ENCODE data around the gene FTCD. TPM values are rescaled to one million over a fixed set of nuclear protein-coding genes. Genes with fewer than 3 reads are reported as not detected.

FTCD gene
- total and polyA plus RNA-seq, 2 donors (not counting 3 experiments of a cell fraction or from before 2014, with no cell fraction given): 0.06 to 1.2 TPM

DNA sequence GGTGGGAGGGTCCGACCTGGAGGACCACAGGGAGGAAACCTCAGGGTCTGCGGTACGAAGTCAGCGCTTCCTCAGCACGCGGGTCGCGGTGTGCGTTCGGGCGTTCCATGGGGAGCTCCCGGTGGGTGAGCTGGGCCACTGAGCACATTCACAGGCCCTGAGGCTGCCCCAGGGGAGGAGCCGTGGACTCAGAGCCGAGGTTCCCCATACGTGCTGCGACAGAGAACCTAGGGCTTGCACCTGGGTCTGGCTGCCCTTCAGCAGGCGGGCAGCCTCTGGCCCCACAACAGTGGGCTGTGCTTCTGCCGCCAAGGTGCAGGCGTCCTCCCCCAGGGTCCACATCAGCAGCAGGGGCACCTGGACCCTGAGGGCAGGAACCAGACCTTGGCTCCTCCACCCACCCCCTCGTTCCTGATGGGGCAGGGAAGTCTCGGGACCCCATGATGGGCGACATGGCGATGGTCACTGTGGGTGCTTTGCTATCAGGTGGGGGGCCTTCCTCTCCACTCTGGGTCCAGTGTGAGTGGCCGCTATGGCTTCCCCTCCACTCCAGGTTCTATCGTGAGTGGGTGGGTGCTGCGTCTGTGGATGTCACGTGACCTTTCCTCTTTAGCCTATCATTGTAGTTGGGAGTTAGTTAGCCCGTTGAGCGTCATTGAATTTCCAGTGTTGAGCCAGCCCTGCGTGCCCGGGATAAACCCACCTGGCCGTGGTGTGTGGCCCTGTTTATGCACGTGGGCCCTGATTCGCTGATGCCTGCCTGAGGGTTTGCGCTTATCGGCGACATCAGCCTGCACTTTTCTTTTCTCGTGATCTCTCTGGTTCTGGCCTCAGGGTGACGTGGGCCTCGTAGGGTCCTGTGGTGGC lies 27.9 kb downstream of the FTCD start:
- DNase-seq (ENCODE audit: low read depth, low spot score) (no peak), FAIRE-seq (no peak)
- dilution Hi-C loops (cut with MboI; ENCODE audit: extremely low pct_ligation_motif_present, low sequenced_read_pairs): no loop called here
- no peaks in the 10 kb centered on the region for H3K79me2 ChIP-seq (ENCODE audit: control insufficient read depth, insufficient read depth, low read length)
- H4K20me1 ChIP-seq (replicated peaks; ENCODE audit: control insufficient read depth, extremely low read depth, insufficient read depth, low read length): no peaks in the 10 kb centered on the region
- H3K27ac ChIP-seq (ENCODE audit: insufficient read depth, low read depth, low read length): no peak overlapping the region
- no peak overlapping the region for H3K9ac ChIP-seq (replicated peaks; ENCODE audit: extremely low read depth, insufficient read depth, low read length)
- H3K4me2 ChIP-seq (ENCODE audit: insufficient read depth, low read length): no peak overlapping the region
- H3K4me3 ChIP-seq (replicated peaks in 1 of 3; ENCODE audit: insufficient read depth in 1 of 3, low read depth in 1 of 3, low read length in 3 of 3): no peak overlapping the region
- POLR2A ChIA-PET: no interaction called here
- H3K36me3 ChIP-seq (ENCODE audit: control insufficient read depth in 2 of 2, extremely low read depth in 1 of 2, insufficient read depth in 2 of 2, low read length in 2 of 2): no peaks in the 10 kb centered on the region
- H3K27me3 ChIP-seq (ENCODE audit: control insufficient read depth in 2 of 2, insufficient read depth in 2 of 2, low read length in 2 of 2): no peaks in the 10 kb centered on the region
- H3K9me3 ChIP-seq (replicated peaks; ENCODE audit: control insufficient read depth, insufficient read depth, low read length): no peaks in the 10 kb centered on the region
- BruUV-seq (replicated peaks): no TSS peak
- intact Hi-C loops (cut with micrococcal nuclease): no loop called here
- H2AFZ ChIP-seq (ENCODE audit: low read depth, low read length): no peak overlapping the region
- no peak for TF ChIP-seq EZH2 (IDR thresholded peaks at IDR 0.05; ENCODE audit: borderline replicate concordance, low read depth, low read length, severe bottlenecking)
- no peak for TF ChIP-seq MYC (IDR thresholded peaks at IDR 0.05; ENCODE audit: low read depth, low read length)
- TF ChIP-seq POLR2AphosphoS5 (IDR thresholded peaks at IDR 0.05; ENCODE audit: insufficient read depth, low read depth, low read length): no peak
- TF ChIP-seq GATA2 (IDR thresholded peaks at IDR 0.05; ENCODE audit: insufficient read depth, insufficient read length, low read depth, low read length): no peak
- TF ChIP-seq FOS (IDR thresholded peaks at IDR 0.05; ENCODE audit: borderline replicate concordance, insufficient read depth, low read length): no peak
- no peak for TF ChIP-seq JUN (IDR thresholded peaks at IDR 0.05; ENCODE audit: borderline replicate concordance, insufficient read depth, insufficient read length, low read depth)
- TF ChIP-seq POLR2A (IDR thresholded peaks at IDR 0.05; ENCODE audit: low read depth, low read length): no peak
- TF ChIP-seq, protein P1, sequence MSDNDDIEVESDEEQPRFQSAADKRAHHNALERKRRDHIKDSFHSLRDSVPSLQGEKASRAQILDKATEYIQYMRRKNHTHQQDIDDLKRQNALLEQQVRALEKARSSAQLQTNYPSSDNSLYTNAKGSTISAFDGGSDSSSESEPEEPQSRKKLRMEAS (IDR thresholded peaks at IDR 0.05; ENCODE audit: insufficient read depth, insufficient read length): no peak
- TF ChIP-seq, protein P2, sequence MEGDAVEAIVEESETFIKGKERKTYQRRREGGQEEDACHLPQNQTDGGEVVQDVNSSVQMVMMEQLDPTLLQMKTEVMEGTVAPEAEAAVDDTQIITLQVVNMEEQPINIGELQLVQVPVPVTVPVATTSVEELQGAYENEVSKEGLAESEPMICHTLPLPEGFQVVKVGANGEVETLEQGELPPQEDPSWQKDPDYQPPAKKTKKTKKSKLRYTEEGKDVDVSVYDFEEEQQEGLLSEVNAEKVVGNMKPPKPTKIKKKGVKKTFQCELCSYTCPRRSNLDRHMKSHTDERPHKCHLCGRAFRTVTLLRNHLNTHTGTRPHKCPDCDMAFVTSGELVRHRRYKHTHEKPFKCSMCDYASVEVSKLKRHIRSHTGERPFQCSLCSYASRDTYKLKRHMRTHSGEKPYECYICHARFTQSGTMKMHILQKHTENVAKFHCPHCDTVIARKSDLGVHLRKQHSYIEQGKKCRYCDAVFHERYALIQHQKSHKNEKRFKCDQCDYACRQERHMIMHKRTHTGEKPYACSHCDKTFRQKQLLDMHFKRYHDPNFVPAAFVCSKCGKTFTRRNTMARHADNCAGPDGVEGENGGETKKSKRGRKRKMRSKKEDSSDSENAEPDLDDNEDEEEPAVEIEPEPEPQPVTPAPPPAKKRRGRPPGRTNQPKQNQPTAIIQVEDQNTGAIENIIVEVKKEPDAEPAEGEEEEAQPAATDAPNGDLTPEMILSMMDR (IDR thresholded peaks at IDR 0.05; ENCODE audit: extremely low read depth in 1 of 2, insufficient read depth in 1 of 2, low read depth in 1 of 2, low read length in 2 of 2): no peak
- no peaks in the 10 kb centered on the region for H3K4me1 ChIP-seq (ENCODE audit: control insufficient read depth, extremely low read depth, insufficient read depth, low read length)
- no peaks in the 10 kb centered on the region for H3K9me1 ChIP-seq (replicated peaks; ENCODE audit: control insufficient read depth, extremely low read depth, insufficient read depth, low read length)
- CTCF ChIA-PET: interaction anchor here (0.7 kb wide), 1 partner anchor 16 kb away, joined by 3 read pairs; no protein-coding TSS in a partner anchor

Measured in endothelial cell of umbilical vein (primary cell).